ENCODE measurements around the gene FAM20B.
A peak's percentile ranks its signal among the peaks of the same experiment; 100 is the strongest.
"Not testable (repeated sequence)": the region's sequence is repeated elsewhere in the genome, so short reads cannot be mapped to it uniquely, and the experiment has no call there.

The FAM20B gene

DNA sequence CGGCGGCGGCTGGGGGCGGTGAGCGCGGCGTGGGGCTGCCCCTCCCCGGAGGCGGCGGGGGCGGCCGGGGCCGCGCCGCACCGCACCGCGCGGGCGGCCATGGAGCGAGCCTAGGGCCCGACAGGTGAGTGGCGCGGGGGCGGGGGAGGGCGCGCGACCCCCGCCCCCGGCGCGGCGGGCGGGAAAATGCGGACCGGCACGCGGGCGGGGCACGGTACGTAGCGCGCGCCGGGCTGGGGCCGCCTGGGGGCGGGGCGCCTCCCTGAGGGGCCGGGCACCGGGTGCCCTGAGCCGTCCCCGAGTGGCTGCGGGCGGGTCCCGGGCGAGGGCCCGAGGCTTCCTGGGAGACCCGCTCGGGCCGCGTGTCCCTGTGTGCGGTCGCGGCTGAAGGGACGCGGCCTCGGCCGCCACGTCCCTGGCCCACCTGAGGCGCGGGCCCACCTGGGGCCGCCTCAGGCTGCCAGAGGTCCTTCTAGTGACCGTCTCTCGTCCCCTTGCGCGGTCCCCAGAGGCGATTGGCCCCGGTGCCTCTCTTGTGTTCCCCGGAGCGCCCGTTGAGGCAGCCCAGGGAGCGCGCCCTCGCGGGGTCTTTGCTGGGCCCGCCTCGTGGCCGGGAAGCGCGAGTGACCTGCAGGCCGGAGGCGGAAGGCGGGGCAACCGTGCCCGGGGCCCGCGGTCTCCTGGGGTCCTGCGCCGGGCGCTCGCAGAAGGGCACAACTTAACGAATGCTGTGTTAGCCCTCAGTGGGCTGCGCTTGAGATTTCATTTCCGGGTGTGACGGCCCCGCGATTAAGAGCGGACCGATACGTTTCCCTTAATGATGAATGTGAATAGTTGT is 500 bp downstream of the FAM20B start:
- DNase-seq = peak; percentile 89

DNA sequence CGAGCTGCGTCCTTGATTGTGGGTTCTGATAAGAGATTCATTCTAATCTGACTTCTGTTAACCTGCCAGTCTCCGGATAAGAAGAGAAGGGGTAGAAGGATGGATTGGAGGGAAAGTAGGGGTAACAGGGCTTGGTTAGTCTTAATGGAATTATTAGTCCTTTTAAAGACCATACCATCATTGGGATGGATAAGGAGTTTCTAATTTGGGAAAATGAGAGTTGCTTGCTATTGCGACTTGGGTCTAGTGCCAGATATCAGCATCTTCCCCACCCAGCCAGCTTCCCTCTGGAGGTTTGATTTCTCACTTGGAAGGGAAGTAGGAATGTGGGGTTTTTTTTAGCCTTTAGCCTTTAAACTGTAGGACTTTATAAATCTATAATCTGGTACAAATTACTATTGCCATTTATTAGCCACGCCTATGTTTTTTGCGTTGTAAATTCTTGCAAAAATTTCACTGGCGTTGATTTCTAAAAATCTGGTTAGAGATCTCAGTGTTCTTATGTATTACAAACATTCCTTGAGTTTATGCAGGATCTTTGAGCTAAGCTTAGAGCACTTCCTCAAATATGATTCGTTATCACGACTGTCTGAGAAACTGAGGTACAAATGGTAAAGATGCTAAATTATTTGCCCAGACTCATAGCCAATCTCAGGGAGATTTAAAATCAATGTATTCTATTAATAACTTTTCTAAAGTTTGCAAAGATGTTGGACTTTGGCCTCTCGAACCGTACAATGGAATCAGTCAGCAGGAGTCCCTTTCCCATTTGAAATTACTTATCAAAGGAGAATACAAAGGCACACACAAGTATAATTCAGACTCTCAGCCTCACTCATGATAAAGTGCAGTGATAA is 1.3 kb downstream of the FAM20B start:
- no peak for DNase-seq

DNA sequence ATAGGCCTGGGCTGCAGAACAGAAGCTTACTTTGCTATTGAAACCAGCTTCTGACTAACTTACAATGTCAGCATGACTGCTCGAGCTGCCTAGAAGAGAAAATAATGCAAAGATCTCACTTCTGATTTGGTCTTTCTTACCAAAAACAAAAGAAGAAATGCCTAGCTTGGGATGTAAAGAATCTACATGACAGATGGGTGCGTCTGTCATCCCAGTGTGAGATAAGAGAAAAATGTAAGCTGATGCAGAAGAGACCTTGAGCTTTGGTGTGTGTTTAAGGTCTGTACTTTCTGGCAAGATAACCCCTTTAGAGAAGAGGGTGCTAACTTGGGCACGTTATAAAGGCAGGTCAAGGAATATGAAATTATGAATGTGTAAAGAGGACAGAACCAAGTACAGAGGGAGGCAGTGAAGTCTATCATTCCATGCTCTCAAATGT is 3.6 kb downstream of the FAM20B start:
- peak; percentile 82 for DNase-seq

DNA sequence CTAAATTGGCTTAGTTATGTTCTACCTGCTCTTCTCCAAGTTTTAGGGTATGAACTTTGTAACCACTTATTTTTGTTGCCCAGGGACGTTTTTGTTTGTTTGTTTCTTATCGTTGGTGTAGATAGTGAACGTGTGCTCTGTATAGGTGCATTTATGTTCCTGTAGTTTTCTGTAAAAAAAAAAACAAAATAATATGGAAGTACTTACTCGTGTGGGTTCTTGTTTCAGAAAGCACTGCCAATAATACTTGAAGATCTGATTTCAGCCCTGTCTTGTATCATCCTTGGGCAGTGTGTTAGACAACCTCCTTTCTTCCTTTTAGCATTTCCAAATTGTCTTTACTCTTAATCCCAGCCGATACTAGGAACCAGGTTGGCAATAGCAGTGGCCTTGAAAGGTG is 4.4 kb downstream of the FAM20B start:
- DNase-seq = no peak

DNA sequence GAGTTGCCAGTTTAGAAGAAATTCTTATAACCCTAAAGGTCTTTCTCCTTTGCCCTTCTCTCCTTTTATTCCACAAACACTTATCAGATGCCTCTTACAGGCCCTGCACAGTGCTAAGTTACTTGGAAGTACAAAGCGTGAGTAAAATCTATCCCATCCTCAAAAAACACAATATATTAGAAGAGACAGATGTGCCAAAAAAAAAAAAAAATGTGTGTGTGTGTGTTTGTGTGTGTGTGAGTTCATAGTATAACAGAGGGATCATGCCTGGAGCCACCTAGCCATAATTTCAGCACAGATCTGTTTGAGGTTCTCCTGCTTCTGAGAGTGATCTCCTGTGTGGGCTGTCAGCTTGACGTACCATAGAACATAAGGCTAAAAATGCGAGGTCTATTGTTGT is 5.0 kb downstream of the FAM20B start:
- DNase-seq = no peak

DNA sequence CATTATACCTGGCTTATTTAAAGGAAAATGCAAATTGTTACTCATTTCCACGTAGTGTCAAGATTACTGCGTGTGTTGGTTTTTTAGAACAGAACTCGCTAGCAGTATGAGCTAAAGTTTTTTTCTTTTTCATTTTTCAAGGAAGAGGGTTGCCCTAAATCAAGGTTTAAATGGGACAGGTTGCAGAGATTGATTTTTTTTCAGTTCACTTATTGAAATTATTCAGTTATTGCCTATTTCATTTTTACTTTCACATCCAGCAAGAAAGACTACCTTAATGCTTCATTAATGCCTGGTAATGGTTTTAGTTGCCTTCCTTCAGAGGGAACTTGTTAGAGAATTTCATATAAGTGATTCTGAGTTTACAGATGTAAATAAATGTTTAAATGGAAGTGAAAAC is 5.6 kb downstream of the FAM20B start:
- no peak for DNase-seq

DNA sequence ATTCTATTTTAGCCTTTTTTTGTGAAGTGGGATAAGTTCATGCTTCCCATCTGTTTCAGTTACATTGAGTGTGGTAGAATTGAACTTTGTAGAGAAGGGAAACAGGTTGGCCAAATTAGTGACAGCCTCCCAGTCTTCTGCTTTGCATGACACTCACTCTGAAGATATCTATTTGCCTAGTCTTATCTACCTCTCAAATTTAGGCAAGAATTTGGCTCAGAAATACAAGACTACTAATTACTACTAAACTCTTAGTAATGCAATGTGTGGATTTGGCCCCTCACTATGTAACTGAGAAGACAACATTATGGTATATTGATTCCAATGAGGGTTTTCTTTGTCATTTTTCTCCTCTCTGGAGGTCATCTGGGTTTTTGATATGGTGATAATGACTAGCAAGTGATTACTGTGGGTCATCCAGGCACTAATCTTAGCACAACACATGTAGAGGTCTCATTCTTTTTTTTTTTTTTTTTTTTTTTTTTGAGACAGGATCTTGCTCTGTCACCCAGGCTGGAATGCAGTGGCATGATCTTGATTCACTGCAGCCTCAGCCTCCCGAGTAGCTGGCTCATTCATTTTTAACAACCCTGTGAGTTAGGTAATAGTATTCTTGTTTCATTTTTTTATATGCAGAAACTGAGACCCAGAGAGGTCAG is 6.3 kb downstream of the FAM20B start:
- DNase-seq = peak; percentile 91

DNA sequence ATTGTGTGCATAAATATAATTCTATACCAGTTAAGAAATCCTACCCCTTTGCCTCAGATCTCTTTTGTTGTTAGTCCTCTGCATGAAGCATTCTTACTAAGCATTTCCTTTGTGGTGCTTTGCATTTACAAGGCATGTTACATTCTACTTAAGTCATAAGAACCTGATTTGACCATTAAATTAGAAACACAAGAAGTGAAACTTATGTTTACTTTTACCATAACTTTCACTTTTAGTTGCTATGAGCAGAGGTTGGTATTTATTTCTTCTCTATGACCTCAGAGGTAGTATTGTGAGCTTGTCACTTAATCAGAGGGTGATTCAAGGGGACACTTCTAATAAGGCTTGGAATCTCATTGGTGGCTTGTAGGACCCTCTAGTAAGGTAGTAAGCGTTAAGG is 9.0 kb downstream of the FAM20B start:
- DNase-seq = peak; percentile 71

DNA sequence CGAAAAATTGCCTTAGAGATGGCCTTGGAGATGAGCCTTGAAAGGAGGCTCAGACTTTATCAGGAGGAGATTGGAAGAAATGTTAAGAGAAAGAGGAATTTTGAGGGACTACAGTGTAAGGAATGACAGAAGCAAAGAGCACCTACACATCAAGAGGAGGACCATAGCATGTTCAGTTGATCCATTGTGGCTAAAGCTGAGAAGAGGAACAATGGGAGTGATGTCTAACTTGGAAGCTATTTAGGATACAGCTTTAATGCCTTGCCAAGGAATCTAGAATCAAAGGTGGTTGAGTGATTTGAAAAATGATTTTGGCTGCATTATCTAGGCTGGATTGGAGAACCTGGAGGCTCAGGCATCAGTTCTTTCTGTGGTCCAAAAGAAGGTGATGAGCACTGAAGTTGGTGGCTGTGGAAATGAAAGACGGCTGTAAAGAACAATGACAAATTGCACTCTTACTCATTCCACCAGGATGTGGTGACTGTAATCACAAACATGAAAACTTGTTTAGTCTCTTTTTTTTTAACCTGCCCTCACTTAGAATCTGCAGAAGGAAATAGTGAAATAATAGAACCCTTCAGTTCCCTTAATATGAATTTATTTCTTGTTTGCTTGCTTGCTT is 11.3 kb downstream of the FAM20B start:
- DNase-seq = no peak

DNA sequence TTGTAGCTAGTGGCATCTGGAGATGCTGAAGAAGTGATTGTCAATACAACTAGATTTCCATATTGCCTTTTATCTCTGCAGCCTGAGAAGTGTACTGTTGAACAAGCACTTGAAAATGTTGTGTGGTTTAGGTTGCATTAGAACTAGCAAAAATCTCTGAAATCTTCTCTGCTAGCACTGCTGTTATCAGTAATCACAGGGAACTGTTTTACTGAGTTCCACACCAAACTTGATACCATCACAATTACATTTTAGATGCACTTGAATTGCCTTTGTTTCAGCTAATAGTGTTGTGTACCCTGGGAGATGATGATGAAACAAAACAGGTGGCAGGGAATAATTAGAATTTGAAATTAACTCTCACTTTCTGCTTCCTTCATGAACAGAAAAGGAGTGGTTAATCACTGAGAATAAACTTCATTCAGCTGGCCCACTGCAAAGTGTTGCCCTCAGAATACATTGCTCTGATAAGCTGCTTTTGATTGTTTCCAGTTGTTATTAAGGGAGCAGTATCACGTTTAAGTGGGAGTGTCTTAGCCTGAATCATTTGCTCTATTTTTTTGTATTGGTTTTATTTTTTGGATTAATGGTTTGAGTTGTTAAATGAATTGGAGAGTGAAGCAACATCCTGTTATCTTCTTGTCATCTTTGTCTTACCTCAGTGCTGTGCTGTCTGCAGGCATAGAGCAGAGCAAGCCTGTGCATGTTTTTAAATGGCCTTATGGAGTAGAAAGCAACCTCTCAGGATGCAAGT is 13.0 kb downstream of the FAM20B start:
- no peak for DNase-seq

DNA sequence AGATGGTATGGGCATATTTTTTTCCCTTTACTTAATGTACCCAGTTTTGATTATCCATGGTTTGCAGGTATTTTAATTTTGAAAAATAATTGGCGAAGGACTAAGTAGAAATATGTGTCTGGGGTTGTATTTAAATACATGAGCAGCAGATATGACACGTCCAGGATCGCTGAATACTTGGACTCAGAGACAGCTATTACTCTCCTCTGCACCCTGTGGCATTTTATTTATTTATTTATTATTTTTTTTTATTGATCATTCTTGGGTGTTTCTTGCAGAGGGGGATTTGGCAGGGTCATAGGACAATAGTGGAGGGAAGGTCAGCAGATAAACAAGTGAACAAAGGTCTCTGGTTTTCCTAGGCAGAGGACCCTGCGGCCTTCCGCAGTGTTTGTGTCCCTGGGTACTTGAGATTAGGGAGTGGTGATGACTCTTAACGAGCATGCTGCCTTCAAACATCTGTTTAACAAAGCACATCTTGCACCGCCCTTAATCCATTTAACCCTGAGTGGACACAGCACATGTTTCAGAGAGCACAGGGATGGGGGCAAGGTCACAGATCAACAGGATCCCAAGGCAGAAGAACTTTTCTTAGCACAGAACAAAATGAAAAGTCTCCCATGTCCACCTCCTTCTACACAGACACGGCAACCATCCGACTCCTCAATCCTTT is 13.9 kb downstream of the FAM20B start:
- DNase-seq = not testable (repeated sequence)

DNA sequence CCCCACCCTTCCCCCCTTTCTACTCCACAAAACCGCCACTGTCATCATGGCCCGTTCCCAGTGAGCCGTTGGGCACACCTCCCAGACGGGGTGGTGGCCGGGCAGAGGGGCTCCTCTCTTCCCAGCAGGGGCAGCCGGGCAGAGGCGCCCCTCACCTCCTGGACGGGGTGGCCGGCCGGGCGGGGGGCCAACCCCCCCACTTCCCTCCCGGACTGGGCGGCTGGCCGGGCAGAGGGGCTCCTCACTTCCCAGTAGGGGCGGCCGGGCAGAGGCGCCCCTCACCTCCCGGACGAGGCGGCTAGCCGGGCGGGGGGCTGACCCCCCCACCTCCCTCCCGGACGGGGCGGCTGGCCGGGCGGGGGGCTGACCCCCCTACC is 14.5 kb downstream of the FAM20B start:
- DNase-seq = not testable (repeated sequence)

DNA sequence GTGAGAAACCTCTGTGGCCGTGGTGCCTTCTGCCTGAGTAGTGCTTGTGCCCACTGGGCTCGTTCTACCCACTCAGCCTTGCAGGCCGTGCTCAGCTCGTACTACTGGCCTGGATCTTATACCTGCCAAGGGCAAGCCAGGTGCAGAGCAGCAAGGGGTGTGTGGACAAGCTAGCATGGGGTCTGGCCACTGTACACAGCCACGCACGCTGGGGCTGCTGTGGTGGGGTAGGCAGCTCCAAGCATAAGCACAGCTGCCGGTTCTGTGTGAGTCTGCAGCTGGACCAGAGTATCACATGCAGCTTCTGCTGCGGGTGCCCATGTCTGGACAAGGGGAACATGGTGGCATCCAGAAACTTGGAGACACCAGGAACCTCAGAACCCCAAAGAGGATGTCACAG is 16.4 kb downstream of the FAM20B start:
- DNase-seq = no peak

DNA sequence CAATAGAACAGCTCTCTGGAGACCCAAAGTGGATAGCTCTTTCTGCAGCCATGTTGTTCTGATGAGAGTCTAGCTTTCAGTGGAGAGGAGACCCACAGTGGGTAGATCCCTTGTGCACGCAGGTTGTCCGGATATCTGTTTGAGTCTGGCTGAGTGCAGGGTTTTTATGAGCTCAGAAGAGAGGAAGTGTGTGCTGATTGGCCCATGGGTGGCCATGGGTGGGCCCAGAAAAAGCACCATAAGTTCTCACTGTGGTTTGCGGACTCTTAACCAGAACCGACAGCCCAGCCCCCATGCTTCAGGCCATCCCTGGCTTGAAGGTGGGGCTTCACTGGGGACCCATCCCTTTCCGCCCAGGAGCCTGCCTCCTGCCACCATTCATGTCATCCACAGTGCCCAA is 17.0 kb downstream of the FAM20B start:
- no peak for DNase-seq

DNA sequence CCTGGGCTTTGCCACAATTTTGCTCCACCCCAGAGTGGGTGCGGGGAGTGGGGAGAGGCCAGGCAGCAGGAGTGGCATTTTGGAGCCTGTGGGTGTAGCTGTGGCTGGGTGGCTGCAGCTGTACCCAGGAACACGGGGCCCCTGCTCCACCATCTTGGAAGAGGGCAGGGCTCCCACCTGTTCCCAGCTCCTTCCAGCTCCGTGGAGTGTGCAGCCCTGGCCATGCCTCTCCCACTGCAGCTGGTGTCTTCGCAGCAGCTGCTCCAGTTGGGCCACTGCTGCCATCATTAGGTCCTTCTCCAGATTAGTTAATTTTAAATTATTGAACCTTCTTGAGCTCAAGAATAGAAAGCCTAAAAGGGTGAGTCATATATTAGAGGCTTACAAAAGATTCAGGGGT is 17.6 kb downstream of the FAM20B start:
- no peak for DNase-seq

DNA sequence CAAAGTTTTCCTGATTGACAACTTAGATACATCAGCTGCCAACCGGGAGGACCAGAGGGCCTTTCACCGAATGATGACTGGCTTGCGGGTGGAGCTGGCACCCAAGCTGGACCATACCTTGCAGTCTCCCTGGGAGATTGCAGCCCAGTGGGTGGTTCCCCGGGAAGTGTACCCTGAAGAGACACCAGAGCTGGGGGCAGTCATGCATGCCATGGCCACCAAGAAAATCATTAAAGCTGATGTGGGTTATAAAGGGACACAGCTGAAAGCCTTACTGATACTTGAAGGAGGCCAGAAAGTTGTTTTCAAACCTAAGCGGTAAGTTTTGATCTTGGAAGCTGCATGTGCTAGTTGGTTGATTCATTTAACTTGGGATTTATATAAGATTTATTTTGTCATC is 18.2 kb downstream of the FAM20B start:
- no peak for DNase-seq

DNA sequence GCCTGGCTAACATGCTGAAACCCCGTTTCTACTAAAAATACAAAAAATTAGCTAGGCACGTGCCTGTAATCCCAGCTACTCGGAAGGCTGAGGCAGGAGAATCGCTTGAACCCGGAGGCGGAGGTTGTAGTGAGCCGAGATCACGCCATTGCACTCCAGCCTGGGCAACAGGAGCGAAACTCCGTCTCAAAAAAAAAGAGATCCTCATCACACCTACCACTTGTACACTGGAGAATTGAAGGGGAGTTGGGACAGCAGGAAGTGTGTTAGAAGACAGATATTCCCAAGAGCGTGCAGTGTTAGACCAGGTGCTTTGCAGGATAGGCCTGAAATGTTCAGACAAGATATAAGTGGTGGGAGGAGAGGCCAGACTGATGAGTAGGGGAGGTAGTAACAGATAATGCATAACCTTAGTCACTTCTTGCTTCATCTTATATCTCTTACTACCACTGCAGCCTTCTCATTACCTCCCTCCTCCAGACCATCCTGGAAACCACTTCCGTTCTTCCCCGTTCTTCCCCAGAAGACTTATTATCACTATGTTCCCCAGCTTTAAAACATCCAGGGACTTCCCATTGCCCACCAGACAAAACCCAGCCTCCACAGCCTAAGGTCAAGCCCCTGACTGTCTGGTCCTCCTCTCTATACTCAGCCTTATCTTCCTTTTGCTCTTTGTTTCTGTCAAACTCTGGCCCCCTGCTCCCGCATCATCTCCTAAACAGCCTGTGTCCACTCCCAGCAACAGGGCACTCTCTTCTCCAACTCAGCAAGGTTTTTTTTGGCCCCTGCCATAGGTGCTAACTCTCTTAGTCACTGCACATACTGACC is 21.3 kb downstream of the FAM20B start:
- peak; percentile 98 for DNase-seq

DNA sequence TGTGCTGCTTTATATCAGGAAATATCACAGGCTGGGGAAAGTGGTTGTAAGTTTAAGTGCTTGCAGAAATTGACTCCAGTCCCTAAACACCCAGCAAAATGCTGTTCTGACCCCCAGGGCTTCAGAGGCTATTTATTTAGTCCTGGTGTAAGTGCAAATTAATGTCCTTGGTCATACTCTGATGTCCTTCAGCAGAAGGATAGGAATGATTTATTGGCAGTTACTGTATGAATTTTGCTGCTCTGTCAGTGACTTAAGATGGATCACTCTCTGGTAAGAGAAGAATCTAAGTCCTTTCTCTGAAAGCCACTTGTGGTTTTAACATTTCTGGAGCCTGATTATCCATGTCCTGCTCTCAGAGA is 21.9 kb downstream of the FAM20B start:
- DNase-seq = no peak

DNA sequence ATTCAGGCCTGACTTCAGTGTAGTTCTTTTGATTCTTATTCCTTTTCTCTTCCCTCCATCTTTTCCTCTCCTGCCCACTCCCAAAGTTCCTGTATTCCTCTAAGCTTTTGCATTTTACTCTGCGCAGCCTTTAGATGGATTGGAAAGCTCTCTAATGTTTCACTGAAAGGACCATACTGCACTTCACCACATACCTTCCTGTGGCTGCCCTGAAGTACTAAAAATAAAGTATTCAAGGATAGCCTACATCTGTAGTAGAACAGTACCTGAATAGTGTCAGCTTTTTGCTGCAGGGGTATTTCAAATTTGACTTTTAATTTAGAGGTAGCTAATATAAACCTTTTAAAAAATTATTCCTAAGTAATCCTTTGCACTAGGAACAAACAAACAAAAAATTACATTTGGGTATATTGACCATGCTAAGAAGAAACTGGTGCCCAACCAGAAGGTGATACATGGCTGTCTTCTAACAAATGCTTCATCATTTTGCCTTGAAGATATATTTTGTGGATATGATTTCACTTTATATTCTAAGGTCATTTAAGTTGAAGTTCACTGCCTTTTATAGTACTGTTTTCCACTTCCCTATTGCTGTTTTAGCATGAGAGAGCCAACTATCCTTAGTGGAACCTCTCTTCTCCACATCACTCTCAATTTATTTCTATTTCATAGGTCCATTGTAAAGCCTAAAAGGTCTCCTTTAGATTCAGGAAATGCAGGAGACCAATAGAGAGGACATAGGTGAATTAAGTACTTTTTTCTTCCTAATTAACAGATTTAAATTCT is 22.8 kb downstream of the FAM20B start:
- no peak for DNase-seq

DNA sequence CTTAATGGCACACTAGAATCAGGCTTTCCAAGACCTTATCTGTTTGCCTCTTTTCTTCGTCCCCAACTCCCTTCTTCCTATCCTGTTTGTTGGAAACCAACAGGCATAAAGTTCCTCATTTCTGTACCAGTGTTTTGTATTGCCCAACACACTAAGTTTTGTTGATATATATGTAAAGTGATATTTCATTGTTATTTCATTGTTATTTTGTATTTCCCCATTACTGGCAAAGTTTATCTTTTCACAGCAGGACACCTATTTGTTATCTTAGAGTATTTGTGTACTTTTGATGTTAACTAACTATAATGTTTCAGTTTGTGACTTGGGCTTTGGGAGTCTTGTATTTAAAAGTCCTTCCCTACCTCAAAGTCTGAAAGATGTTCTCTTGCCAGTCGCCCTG is 27.1 kb downstream of the FAM20B start:
- DNase-seq = peak; percentile 78

Measured in OCI-M1 (cell line).